Epithelial cell of prostate (primary cell): ENCODE results near the gene COL23A1.
"Not testable (repeated sequence)": the region's sequence is repeated elsewhere in the genome, so short reads cannot be mapped to it uniquely, and the experiment has no call there.

Experiments used
- DNase-seq: peaks from one replicate; pipeline ENCODE4 v3.0.0-alpha.2; 2011; ENCODE audit warnings: low read depth, low spot score
- H3K27ac ChIP-seq: fragments of 450-650 bp; 2 replicates; pipeline ENCODE4 v1.5.1; 2017; ENCODE audit warnings: mild to moderate bottlenecking

COL23A1 gene

GRCh38 chr5:178246624-178247279 is 343.4 kb downstream of the COL23A1 start:
- DNase-seq = no peak

GRCh38 chr5:178245389-178245788 is 344.8 kb downstream of the COL23A1 start:
- no peak overlapping the region for H3K27ac ChIP-seq
- no peak for DNase-seq

More at GRCh38 chr5:178246624-178247279, 343.4 kb downstream of the COL23A1 start:
- no peak overlapping the region for H3K27ac ChIP-seq

GRCh38 chr5:178244576-178244975 is 345.6 kb downstream of the COL23A1 start:
- DNase-seq = peak; percentile 26
- H3K27ac ChIP-seq = peak overlapping the region; percentile 39

GRCh38 chr5:178242416-178242815 is 347.8 kb downstream of the COL23A1 start:
- DNase-seq = no peak
- H3K27ac ChIP-seq = no peak overlapping the region

- no peak for DNase-seq
These were observed 348.4 kb downstream of the COL23A1 start for GRCh38 chr5:178241688-178242231.

GRCh38 chr5:178241231-178241663 is 348.9 kb downstream of the COL23A1 start:
- no peak overlapping the region for H3K27ac ChIP-seq
- no peak for DNase-seq

More at GRCh38 chr5:178241688-178242231, 348.4 kb downstream of the COL23A1 start:
- no peak overlapping the region for H3K27ac ChIP-seq

- no peak for DNase-seq
- no peak overlapping the region for H3K27ac ChIP-seq
These were observed 349.4 kb downstream of the COL23A1 start for GRCh38 chr5:178240766-178241165.

- DNase-seq = no peak
- H3K27ac ChIP-seq = no peak overlapping the region
These were observed 349.9 kb downstream of the COL23A1 start for GRCh38 chr5:178240341-178240741.

- DNase-seq, H3K27ac ChIP-seq: not testable (repeated sequence)
These were observed 350.4 kb downstream of the COL23A1 start for GRCh38 chr5:178239626-178240301.

GRCh38 chr5:178238711-178239592 is 351.2 kb downstream of the COL23A1 start:
- no peak for DNase-seq

GRCh38 chr5:178238313-178238635 is 351.9 kb downstream of the COL23A1 start:
- DNase-seq = no peak

More at GRCh38 chr5:178238711-178239592, 351.2 kb downstream of the COL23A1 start:
- no peak overlapping the region for H3K27ac ChIP-seq

GRCh38 chr5:178237431-178238312 is 352.5 kb downstream of the COL23A1 start:
- peak; percentile 50 for DNase-seq
- H3K27ac ChIP-seq = peak overlapping the region; percentile 37

More at GRCh38 chr5:178238313-178238635, 351.9 kb downstream of the COL23A1 start:
- no peak overlapping the region for H3K27ac ChIP-seq

- DNase-seq = no peak
- H3K27ac ChIP-seq = peak overlapping the region; percentile 37
These were observed 353.5 kb downstream of the COL23A1 start for GRCh38 chr5:178236679-178237078.

GRCh38 chr5:178236126-178236525 is 354.1 kb downstream of the COL23A1 start:
- DNase-seq = no peak
- H3K27ac ChIP-seq = no peak overlapping the region

GRCh38 chr5:178235588-178235974 is 354.6 kb downstream of the COL23A1 start:
- DNase-seq = no peak
- H3K27ac ChIP-seq = no peak overlapping the region

GRCh38 chr5:178234750-178235587 is 355.2 kb downstream of the COL23A1 start:
- H3K27ac ChIP-seq = no peak overlapping the region
- no peak for DNase-seq

- no peak overlapping the region for H3K27ac ChIP-seq
- no peak for DNase-seq
These were observed 356.0 kb downstream of the COL23A1 start for GRCh38 chr5:178234121-178234749.

GRCh38 chr5:178232920-178233429 is 357.2 kb downstream of the COL23A1 start:
- no peak for DNase-seq
- H3K27ac ChIP-seq = peak overlapping the region; percentile 68
